VCaP (cell line): ENCODE measurements around the gene NPHP3.

Source experiments
- H3K27ac ChIP-seq: fragments of 450-650 bp; 2 replicates; pipeline ENCODE4 v1.5.1; 2017
- TF ChIP-seq, protein P1 (sequence below): fragments of 450-650 bp; conservative IDR thresholded peaks from 2 replicates; pipeline ENCODE4 v1.5.1; 2017; ENCODE audit warnings: mild to moderate bottlenecking, moderate library complexity

Gene NPHP3

DNA sequence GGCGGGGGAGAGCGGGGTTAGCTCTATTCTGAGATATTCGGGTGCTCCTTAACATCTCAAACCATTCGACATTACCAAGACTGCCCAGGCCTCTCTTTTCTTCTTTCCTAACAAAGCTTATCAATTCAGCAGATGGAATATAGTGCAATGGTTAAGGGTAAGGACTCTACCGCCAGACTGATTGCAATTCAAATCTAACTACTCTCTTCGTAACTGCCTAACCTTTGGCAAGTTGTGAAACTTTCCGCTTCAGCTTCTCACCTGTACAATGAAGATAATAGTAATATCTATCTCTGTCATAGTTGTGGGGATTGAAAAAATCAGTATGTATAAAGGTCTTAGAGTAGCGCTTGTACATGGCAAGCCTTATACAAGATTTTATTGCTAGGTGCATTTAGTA lies 61.1 kb downstream of the NPHP3 start:
- H3K27ac ChIP-seq: peak overlapping the region; percentile 94
- TF ChIP-seq, protein P1, sequence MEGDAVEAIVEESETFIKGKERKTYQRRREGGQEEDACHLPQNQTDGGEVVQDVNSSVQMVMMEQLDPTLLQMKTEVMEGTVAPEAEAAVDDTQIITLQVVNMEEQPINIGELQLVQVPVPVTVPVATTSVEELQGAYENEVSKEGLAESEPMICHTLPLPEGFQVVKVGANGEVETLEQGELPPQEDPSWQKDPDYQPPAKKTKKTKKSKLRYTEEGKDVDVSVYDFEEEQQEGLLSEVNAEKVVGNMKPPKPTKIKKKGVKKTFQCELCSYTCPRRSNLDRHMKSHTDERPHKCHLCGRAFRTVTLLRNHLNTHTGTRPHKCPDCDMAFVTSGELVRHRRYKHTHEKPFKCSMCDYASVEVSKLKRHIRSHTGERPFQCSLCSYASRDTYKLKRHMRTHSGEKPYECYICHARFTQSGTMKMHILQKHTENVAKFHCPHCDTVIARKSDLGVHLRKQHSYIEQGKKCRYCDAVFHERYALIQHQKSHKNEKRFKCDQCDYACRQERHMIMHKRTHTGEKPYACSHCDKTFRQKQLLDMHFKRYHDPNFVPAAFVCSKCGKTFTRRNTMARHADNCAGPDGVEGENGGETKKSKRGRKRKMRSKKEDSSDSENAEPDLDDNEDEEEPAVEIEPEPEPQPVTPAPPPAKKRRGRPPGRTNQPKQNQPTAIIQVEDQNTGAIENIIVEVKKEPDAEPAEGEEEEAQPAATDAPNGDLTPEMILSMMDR: no peak

DNA sequence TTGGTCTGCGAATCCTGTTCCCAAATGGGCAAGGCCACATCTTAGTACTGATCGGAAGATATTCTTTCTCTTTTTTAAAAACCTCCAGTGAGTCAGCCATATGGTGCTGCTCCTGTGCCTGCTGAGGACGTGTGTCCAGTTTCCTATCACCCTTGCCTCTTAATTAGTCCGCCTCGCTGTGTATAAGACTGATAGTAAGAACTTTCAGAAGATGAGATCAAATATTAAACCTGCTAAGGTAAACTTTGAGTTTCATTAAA lies 61.5 kb downstream of the NPHP3 start:
- peak overlapping the region; percentile 94 for H3K27ac ChIP-seq

DNA sequence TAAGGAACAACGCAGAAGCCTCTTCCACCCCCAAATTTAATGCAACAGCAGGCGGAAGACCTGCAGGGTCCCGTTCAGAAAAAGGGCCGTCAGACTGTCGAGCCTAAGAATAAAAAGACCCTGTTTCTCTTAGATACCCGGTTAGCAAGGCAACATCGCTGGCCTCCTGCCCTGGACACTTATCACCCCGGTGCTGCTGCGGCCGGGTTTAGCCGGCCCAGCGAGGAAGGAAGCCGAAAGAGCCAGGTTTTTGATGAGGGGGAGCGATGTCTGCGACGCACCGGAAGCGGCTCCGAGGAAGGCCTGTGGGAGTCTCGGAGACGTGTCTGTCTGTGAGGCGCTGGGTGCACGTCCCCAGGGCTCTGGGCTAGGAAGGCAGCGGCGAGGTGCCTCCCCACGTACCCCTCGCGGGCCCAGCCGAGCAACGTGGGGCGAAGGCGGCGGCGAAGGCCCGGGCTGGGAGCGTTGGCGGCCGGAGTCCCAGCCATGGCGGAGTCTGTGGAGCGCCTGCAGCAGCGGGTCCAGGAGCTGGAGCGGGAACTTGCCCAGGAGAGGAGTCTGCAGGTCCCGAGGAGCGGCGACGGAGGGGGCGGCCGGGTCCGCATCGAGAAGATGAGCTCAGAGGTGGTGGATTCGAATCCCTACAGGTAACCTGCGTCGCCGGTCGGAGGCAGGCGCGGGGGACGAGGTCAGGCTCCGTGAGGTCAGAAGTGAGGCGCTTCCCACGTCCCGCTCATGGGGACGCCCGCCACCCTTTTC lies 62.0 kb downstream of the NPHP3 start, which contains the start of gene UBA5:
TSS of gene UBA5 (plus strand) at position 278 of the 759 bp plus-strand sequence. CDS start at position 487, 209 bp downstream.
- TF ChIP-seq, protein P1: no peak

More for the DNA sequence above, 61.5 kb downstream of the NPHP3 start:
- TF ChIP-seq, protein P1: no peak

DNA sequence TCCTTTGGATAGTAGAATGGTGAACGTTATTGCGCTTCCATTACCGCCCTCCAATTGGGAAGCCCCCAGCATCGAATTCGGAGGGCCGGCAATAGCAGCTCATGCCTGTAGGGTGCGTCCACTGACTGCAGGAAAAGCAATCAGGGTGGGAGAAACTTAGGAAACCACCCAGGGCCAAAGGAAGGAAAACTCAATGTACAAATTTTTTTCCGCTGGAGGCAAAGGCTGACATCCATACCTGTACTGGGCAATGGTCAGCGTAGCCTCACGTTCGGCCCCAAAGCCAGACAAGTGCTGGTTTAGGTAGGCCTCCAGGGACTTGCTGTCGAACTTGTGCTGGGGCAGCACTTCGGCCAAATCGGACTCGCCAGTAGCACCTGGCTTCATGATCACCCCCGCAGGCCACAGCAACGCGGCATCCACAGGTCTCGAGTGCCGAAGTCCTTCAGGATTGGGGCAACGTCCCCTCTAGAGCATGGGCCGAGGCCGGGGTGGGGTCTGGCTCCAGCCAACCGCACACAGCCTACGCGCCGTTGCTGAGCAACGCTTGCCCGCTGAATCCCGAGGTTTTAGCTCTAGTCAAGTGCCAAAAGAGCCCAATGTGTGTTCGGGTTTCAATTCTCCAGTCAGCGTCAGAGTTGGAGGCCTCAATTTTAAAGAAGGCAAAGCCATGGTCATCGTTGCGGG lies 62.7 kb downstream of the NPHP3 start, which contains the start of gene ACAD11:
TSS of gene ACAD11 (minus strand) at position 445 of the 687 bp plus-strand sequence. CDS start at position 387, 58 bp downstream.
- TF ChIP-seq, protein P1: peak; percentile 71
- peak within 1 kb of the TSS; percentile 94 for H3K27ac ChIP-seq

More for the DNA sequence above, 62.0 kb downstream of the NPHP3 start, which contains the start of gene UBA5:
- peak within 1 kb of the TSS; percentile 94 for H3K27ac ChIP-seq

DNA sequence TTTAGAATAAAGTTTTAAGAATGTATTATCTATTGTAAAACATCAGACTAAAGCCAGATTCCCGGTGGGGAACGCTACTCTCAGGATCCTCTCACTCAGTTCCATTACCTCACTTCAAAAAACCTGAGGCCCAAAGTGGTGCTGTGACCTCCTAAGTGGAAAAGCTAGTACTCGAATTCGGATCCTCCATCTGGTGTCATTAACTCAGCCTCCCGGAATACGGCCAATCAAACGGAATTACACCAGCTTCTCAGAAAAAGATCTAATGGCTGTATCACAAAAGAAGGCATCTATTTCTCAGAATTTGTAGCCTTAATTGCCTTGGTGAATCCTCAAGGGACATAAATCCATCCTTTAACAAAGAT lies 63.2 kb downstream of the NPHP3 start:
- TF ChIP-seq, protein P1: no peak
- peak overlapping the region; percentile 94 for H3K27ac ChIP-seq

DNA sequence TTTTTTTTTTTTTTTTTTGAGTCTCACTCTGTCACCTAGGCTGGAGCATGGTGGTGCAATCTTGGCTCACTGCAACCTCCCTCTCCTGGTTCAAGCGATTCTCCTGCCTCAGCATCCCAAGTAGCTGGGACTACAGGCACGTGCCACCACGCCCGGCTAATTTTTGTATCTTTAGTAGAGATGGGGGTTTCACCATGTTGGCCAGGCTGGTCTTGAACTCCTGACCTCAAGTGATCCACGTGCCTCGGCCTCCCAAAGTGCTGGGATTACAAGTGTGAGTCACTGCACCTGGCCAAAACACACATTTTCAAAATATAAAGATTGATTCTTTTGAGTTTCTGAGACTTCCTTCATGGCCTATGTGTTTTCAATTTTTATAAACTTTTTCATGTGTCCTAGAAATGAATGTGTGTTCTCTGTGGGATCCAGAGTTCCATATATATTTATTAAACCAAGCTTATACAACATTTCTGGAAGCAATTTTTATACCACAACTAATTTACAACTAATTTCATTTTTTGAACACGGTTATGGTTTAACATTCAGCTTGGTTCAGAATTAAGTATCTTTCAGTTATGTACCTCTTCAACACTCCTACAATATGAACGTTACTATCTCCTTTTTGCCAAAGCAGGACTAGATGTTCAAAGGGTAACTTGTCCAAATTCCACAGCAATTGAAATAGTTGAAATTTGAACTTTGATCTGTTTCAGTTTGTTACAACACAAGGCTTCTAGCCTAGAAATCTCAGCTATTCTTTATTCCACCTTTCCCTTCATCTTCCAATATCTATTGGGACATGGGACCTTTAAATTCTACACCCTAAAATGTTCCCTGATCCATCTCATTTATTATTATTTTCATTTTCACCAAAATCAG lies 64.1 kb downstream of the NPHP3 start:
- peak overlapping the region; percentile 94 for H3K27ac ChIP-seq

More for the DNA sequence above, 64.1 kb downstream of the NPHP3 start:
- TF ChIP-seq, protein P1: no peak
